WERI-Rb-1 (cell line): Measurements from ENCODE around the gene POLD2.
"Not testable (repeated sequence)": the region's sequence is repeated elsewhere in the genome, so short reads cannot be mapped to it uniquely, and the experiment has no call there.

Experiments used
- DNase-seq: peaks from one replicate; pipeline ENCODE4 v3.0.0-alpha.2; 2020
- H3K27ac ChIP-seq: fragments of 250-450 bp; sonication (Bioruptor Pico); 2 replicates; pipeline ENCODE4 v1.5.1; 2020; ENCODE audit warnings: mild to moderate bottlenecking, moderate library complexity
- H3K27me3 ChIP-seq: fragments of 250-450 bp; sonication (Bioruptor Pico); 2 replicates; pipeline ENCODE4 v1.5.1; 2021; ENCODE audit warnings: mild to moderate bottlenecking, low read depth, moderate library complexity; ENCODE audit not compliant: insufficient read depth, severe bottlenecking
- H3K36me3 ChIP-seq: fragments of 250-450 bp; sonication (Bioruptor Pico); 2 replicates; pipeline ENCODE4 v1.5.1; 2020; ENCODE audit warnings: mild to moderate bottlenecking, moderate library complexity
- H3K4me3 ChIP-seq: 2 replicates; pipeline ENCODE4 v1.5.1; 2011; ENCODE audit warnings: low read depth, mild to moderate bottlenecking, control low read depth, low read length
- H3K9me3 ChIP-seq: fragments of 250-450 bp; sonication (Bioruptor Pico); 2 replicates; pipeline ENCODE4 v1.5.1; 2021; ENCODE audit warnings: mild to moderate bottlenecking, moderate library complexity; ENCODE audit not compliant: severe bottlenecking
- CTCF ChIP-seq: IDR thresholded peaks from 2 replicates; pipeline ENCODE4 v1.5.1; 2011; ENCODE audit warnings: low read depth, mild to moderate bottlenecking, control low read depth, inconsistent platforms, low read length

POLD2 gene

DNA sequence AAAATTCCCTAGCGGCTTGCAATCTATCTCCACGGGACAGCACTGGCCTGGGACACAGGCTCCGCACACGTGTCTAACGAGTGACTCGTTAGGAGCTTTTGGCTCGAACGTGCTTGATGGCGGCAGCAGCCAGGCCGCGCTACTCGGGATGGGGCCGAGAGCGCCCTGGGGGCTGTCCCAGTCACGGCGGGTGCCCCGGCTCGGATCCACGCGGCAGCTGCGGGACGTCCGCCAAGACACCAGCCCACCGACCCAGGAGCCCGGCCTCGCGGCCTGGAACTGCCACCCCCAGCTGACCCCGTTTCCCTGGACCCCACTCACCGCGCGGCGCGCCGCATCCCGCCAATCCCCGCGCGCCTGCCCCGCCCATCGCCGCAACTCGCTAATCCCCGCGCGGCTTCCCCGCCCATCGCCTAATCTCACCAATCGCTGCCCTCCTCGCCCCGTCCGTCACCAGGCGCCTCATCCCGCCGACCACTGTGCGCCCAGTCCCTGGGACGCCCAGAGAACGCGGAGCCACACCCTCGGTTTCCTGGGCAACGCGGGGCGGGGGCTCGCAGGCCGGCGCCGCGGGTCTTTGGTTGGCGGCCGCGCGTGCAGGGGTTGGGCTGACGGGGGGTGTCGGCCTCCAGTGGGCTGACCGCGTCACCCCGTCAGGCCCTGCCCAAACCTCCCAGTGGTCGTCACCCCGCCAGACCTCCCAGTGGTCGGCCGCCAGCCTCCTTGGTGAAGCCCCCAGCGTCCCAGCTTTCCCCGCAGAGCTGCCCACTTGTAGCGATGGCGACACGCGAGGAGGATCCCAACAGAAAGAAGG is at the start of gene POLD2:
TSS of gene POLD2 (minus strand) at position 359 of the 814 bp plus-strand sequence. CDS start 1,495 bp downstream, outside the sequence.
- DNase-seq = peak; percentile 99
- no peaks in the 10 kb centered on the region for H3K27me3 ChIP-seq
- peak within 1 kb of the TSS; percentile 58 for H3K4me3 ChIP-seq
- no peaks in the 10 kb centered on the region for H3K9me3 ChIP-seq
- TF ChIP-seq CTCF = no peak
- peaks cover 33% of the 10 kb centered on the region for H3K36me3 ChIP-seq
- peak within 1 kb of the TSS; percentile 92 for H3K27ac ChIP-seq

DNA sequence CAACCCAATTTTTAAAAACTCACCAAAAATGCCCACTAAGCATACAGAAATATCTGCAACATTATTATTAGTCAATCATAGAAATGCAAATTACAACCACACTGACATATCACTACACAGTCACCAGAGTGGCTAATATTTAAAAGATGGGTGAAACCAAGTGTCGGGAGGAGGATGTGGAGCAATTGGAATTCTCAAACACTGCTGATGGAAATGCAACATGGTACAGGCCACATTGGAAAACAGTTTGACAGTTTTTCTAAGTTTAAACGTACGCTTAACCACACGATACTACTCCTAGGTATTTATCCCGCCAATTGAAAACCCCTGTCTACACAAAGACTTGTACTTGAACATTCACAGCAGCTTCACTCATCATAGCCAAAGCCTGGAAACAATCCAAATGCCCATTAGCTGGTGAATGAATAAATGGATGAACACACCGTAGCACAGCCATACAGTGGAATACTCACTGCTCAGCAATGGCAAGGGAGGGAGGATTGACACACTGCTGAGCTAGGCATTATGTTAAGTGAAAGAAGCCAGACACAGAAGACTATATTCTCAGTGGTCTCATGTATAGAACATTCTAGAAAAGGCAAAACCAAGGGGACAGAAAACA is 49.6 kb upstream of the POLD2 start:
- no peak overlapping the region for H3K27ac ChIP-seq
- H3K36me3 ChIP-seq = no peaks in the 10 kb centered on the region
- no peaks in the 10 kb centered on the region for H3K27me3 ChIP-seq
- no peak overlapping the region for H3K4me3 ChIP-seq
- no peak for TF ChIP-seq CTCF
- no peaks in the 10 kb centered on the region for H3K9me3 ChIP-seq
- no peak for DNase-seq

DNA sequence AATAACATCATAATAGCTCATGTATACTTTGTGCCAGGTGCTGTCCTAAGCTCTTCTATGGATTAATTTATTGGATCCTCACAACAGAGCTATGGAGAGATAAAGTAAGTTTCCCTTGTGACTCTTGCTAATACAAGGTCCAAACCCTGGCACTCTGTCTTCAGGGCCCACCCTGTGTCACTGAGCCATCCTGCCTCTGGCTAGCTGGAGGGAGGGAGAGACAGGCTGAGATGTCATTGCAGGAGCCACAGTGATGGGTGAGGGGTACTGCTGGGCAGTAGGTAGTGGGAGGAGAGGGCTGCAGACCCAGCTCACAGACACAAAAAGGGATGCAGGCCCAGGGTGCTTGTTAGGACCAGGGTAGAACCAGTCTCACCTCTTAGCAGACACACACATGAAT is 49.0 kb upstream of the POLD2 start:
- Histone ChIP-seq H3K27me3 (no peaks in the 10 kb centered on the region), H3K36me3 (no peaks in the 10 kb centered on the region), H3K27ac (no peak overlapping the region), H3K4me3 (no peak overlapping the region), H3K9me3 (peaks cover under 1% of the 10 kb centered on the region)
- TF ChIP-seq CTCF = no peak
- DNase-seq = no peak

DNA sequence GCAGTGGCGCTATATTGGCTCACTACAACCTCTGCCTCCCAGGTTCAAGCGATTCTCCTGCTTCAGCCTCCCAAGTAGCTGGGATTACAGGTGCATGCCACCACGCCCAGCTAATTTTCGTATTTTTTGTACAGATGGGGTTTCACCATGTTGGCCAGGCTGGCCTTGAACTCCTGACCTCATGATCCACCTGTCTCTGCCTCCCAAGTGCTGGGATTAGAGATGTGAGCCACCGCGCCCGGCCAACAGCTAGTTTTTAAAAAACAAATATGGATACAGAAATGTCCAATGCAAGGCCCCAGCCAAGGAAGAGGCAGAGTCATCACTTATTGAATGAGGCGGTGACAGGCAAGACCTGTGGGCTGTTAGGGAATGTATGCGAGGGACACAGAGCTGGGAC is 48.6 kb upstream of the POLD2 start:
- not testable (repeated sequence) for H3K27ac ChIP-seq, H3K36me3 ChIP-seq, H3K4me3 ChIP-seq, H3K27me3 ChIP-seq, H3K9me3 ChIP-seq, DNase-seq

DNA sequence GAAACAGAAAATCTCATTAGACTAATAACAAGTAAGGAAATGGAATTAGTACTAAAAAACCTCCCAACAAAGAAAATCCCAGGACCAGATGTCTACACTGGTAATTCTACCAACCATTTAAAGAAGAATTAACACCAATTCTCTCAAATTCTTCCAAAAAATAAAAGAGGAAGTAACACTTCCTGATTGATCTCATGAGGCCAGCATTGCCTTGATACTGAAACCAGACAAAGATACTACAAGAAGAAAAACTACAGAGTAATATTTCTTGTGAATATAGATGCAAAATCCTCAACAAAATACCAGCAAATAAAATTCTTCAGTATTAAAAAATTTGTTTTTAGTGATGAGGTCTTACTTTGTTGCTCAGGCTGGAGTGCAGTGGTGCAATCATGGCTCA is 44.6 kb upstream of the POLD2 start:
- DNase-seq = no peak
- no peak for TF ChIP-seq CTCF
- no peaks in the 10 kb centered on the region for H3K36me3 ChIP-seq
- H3K9me3 ChIP-seq = peaks cover 14% of the 10 kb centered on the region
- no peak overlapping the region for H3K27ac ChIP-seq
- no peaks in the 10 kb centered on the region for H3K27me3 ChIP-seq
- no peak overlapping the region for H3K4me3 ChIP-seq

GRCh38 chr7:44163591-44163990 is 40.2 kb upstream of the POLD2 start:
- Histone ChIP-seq H3K27me3 (no peaks in the 10 kb centered on the region), H3K9me3 (peaks cover 14% of the 10 kb centered on the region), H3K36me3 (no peaks in the 10 kb centered on the region), H3K4me3 (no peak overlapping the region), H3K27ac (no peak overlapping the region)
- TF ChIP-seq CTCF = no peak
- DNase-seq = no peak
